GM11168 (cell line): ENCODE results near the gene PRDX5.

Experiments
- in situ Hi-C: fragments of 300-500 bp; cut with MboI; formaldehyde crosslinking; loops from one replicate; pipeline ENCODE4 v1.12.0; 2022; ENCODE audit warnings: low sequenced_read_pairs; ENCODE audit not compliant: unreplicated experiment

The PRDX5 gene

DNA sequence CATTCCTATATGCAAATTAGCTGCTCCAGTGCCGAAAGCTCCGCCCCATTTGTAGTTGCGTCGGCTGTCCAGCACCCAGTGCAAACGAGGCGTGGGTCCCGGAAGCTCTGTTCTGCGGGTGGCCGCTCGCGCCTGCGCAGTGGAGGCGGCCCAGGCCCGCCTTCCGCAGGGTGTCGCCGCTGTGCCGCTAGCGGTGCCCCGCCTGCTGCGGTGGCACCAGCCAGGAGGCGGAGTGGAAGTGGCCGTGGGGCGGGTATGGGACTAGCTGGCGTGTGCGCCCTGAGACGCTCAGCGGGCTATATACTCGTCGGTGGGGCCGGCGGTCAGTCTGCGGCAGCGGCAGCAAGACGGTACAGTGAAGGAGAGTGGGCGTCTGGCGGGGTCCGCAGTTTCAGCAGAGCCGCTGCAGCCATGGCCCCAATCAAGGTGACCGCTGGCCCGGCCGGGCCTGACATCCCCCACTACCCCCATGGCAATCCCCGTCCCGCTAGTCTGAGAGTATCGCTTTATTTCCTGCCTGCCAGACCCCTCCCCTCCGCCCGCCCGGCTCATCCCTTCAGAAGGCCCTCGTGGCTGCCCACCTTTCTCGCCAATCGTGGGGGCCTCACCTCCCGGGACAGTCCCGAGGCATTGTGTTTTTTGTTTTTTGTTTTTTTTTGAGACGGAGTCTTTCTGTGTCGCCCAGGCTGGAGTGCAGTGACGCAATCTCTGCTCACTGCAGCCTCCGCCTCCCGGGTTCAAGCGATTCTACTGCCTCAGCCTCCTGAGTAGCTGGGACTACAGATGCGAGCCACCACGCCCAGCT, at the start of gene PRDX5:
PRDX5 (plus strand) TSS at position 161 of the 805 bp plus-strand sequence; CDS start at position 256, 95 bp downstream.
- in situ Hi-C loops = no loop called here

- in situ Hi-C loops = no loop called here
Observed at GRCh38 chr11:64268893-64269539, 48.9 kb upstream of the PRDX5 start.

- in situ Hi-C loops = no loop called here
Observed at GRCh38 chr11:64269540-64270220, 48.2 kb upstream of the PRDX5 start.

DNA sequence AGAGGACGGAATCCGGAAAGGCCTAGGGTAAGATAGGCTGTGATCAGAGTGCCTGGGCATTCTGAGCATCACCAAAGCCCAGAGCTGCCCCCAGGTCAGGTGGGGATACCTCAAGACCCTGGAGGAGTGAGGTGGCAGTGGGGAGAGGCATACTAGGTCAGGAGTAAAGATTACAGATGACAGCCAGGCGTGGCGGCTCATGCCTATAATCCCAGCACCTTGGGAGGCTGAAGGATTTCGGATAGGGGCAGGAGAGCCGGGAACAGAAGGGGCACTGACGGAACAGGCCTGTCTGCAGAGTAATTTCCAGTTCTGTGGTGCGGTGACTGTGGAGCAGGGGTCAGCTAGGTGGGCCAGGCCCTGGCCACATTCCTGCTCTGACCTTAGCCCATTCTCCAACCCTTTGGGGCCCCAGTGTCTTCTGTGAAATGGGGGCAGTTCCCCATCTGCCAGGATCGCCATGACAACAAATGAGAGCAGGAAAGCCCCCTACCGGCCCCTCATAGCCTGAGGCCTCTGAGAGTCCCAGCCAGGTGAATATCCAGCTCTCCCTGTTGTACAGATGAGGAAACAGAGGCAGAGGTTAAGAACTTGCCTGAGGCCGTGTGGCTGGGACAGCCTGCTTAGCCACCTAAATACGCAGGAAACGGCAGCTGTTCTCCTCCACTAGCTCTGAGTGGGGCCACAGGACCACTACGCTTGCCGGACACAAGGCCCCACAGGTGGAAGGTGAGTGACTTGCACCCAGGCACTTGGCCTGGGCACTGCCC, 42.7 kb upstream of the PRDX5 start:
- in situ Hi-C loops = no loop called here

GRCh38 chr11:64275841-64276240, 42.1 kb upstream of the PRDX5 start:
- in situ Hi-C loops = no loop called here

- in situ Hi-C loops = no loop called here
Observed at GRCh38 chr11:64276653-64277431, 41.1 kb upstream of the PRDX5 start.

DNA sequence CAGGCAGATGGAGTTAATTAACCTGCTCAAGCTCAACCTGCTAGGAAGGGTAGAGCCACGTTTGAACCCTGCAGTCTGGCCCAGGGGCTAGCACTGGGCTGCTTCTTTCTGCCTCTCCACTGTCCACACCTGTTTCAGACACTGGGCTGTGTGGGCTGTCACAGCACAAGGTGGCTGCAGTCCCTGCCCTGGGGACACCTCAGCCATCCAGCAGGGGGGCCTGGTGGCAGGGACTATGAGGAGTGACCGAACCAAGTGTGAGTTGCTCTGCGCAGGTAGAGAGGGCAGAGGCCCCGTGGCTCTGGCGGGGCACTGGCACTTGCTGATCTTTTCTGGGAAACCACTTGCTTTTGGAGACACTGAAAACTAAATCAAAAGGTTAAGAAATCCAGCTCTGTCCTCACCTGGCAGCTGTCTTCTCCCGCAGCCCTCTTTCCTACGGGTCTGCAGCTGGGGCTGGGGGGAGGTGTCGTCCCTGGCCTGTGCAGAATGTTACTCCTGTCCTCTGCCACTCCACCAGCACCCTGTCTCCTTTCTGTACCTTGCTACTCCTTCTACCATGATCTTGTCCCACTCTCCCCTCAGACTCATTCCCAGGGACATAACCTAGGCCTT, 39.2 kb upstream of the PRDX5 start:
- in situ Hi-C loops = no loop called here

- in situ Hi-C loops = no loop called here
Observed at GRCh38 chr11:64281957-64282770, 35.8 kb upstream of the PRDX5 start.

DNA sequence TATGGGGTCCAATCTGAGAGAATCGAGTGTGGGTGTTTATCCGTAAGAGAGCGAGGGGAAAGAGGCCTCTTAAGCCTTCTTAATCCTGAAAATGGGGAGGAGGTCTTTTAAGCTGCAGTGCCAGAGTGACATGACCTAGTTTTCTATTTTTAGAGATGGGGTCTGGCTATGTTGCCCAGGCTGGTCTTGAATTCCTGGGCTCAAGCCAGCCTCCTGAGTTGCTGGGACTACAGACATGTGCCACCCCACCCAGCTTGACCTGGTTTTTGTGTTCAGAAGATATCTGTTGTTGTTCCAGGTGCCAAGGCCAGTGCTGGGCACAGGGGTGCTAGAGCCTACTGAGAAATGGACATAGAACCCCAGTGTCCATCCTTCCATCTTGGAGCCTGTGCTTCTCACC, 34.8 kb upstream of the PRDX5 start:
- in situ Hi-C loops = no loop called here

- in situ Hi-C loops = no loop called here
Observed at GRCh38 chr11:64284048-64284961, 33.6 kb upstream of the PRDX5 start, which contains the start of gene BAD. BAD (minus strand) TSS chr11:64284665; CDS start chr11:64284368, 297 bp downstream.

- in situ Hi-C loops = no loop called here
Observed at GRCh38 chr11:64284962-64285884, 32.7 kb upstream of the PRDX5 start, which contains the start of gene GPR137. GPR137 (plus strand) TSS chr11:64285848; CDS start chr11:64286525, 677 bp downstream.

GRCh38 chr11:64285885-64286800, 31.8 kb upstream of the PRDX5 start:
- in situ Hi-C loops = no loop called here

DNA sequence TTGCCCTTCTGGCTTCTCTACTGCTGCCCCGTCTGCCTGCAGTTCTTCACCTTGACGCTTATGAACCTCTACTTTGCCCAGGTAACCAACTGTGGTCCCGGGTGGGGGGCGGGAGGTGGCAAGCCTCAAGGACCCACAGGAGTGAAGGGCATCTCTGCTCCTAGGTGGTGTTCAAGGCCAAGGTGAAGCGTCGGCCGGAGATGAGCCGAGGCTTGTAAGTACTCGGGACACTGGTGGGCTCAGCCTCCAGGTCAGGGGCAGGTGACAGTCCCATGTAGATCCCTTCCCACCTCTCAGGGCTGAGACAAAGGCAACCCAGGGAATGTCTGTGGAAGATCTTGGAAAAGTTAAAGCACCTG, 31.1 kb upstream of the PRDX5 start:
- in situ Hi-C loops = no loop called here

DNA sequence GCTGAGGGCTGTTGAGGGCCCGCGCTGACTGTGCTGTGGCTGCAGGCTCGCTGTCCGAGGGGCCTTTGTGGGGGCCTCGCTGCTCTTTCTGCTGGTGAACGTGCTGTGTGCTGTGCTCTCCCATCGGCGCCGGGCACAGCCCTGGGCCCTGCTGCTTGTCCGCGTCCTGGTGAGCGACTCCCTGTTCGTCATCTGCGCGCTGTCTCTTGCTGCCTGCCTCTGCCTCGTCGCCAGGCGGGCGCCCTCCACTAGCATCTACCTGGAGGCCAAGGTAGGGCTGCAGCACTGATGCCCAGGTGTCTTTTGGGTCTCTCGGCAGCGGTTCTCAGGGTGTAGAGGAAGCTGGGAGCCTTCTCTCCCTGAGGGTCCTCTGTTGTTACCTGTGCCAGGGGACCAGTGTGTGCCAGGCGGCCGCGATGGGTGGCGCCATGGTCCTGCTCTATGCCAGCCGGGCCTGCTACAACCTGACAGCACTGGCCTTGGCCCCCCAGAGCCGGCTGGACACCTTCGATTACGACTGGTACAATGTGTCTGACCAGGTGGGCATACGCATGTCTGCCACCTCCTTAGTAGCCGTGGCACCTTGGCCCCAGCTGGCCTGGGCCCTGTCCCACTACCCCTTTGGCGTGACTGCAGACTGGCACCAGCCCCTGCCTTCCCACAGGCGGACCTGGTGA, 30.1 kb upstream of the PRDX5 start:
- in situ Hi-C loops = no loop called here

- in situ Hi-C loops = no loop called here
Observed at GRCh38 chr11:64288353-64288750, 29.6 kb upstream of the PRDX5 start.
